HG03060 (cell line): ENCODE results near the gene ACO2.
A peak's percentile ranks its signal among the peaks of the same experiment; 100 is the strongest.
"Not testable (repeated sequence)": the region's sequence is repeated elsewhere in the genome, so short reads cannot be mapped to it uniquely, and the experiment has no call there.

ENCODE experiments used
- ATAC-seq: cut with Tn5 transposase; IDR thresholded peaks from one replicate; pipeline ENCODE4 v1.9.1; 2021; ENCODE audit warnings: low read depth, moderate number of reproducible peaks; ENCODE audit not compliant: unreplicated experiment

The ACO2 gene

GRCh38 chr22:41447435-41448188 is 21.3 kb upstream of the ACO2 start:
- no peak for ATAC-seq

DNA sequence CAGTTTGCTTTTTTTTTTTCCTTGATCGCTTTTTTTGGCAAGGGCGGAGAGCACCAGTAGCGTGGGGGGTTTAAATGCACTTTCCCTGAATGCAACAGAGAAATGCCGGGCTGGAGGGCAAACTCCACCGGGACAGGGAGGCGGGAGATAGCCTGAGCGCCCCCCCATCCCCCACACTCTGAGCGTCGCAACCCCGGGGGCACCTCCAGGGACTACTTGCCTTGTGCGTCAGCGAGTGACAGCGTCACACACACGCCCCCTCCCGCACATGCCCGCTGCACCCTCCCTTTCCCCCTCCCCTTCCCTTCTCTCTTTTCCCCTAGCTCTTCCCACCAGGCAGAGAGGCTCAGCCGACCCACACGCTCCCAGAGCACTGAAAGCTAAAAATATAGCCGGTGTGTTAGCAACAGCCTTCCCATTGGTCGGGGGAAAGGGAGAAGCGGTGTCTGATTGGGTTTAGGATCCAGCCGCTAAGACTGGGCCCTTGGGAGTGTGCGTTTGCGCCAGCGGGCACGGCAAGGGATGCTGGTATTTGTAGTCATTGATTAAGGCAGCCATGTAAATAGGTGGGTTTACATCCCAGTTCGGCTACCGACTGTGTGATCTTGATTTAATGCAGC is 20.6 kb upstream of the ACO2 start:
- peak; percentile 21 for ATAC-seq

DNA sequence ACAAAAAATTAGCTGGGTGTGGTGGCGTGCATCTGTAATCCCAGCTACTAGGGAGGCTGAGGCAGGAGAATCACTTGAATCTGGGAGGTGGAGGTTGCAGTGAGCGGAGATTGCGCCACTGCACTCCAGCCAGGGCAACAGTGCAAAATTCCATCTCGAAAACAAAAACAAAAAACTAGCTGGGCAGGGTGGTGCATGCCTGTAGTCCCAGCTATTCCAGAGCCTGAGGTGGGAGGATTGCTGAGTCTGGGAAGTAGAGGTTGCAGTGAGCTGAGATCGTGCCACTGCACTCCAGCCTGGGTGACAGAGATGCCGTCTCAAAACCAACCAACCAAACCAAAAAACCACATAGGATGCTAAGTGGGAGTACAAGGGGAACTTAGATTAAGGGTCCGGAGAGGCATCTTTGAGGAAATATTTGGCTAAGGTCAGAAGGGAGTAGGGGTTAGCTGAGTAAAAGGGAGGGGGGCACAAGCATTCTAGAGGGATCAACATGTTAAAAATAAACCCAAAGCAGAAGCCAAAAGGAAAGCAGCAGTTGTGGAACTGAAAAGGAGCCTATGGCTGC is 10.7 kb upstream of the ACO2 start:
- no peak for ATAC-seq

DNA sequence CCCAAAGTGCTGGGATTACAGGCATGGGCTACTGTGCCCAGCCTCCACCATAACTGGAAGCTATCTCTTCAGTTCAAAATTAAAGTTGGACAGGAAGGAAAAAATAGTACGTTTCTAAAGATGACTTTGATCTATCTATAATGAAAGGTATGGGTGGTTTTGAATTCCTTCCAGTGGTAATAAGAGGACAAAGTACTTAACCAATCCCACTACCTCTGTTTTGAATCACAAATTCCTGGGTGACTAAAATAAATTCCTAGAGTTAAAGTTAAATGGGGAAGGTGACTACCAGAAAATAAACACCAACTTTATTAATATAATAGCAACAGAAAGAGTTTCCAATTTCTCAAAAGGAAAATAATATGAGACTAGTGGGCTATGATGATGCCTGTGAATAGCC is 9.5 kb upstream of the ACO2 start:
- ATAC-seq: no peak

GRCh38 chr22:41460071-41460470 is 8.8 kb upstream of the ACO2 start:
- not testable (repeated sequence) for ATAC-seq

DNA sequence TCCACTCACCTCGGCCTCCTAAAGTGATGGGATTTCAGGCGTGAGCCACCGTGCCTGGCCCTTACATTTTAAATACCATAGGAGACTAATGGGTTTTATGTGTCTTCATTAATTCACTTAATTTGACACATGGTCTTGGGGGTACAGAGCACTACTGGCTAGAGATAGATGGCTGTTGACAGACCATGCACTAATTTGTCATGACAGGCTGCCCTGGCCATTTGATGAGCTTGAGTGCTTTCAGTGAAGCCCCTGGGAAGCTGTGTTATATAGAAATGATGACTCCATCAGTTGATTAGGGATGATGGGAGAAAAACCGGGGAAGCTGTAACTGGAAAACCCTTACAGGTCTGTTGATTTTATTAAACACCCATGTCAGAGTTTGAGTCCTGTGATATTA is 7.0 kb upstream of the ACO2 start:
- ATAC-seq: no peak

DNA sequence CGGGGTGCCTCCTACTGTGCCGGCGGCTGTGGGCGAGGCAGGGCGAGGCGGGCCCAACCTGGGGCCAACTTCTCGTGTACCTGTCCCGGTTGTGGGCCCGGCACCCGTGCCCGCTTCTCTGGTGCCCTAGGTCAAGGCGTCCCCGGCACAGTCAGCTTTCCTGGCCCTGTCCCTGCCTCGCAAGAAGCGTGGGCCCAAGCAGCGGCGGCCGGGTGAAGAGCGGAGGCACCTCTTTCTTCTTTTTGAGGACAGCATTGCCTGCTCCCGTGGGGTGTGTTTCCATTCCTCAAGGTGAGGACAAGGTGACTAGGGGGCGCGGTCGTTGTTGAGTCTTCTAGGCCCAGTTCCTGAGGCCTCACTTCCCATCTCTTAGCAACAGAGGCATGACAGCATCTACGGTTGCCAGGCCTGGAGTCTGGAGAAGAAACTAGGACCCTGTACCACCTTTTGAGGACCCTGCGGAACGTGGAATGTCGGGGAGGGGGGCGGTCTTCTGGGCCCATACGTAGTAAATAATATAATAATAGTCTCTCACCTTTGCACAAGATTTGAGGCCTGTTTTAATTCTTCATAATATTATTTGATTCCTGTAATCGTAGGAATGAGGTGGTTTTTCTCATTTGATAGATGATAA is 418 bp downstream of the ACO2 start:
- ATAC-seq: no peak

DNA sequence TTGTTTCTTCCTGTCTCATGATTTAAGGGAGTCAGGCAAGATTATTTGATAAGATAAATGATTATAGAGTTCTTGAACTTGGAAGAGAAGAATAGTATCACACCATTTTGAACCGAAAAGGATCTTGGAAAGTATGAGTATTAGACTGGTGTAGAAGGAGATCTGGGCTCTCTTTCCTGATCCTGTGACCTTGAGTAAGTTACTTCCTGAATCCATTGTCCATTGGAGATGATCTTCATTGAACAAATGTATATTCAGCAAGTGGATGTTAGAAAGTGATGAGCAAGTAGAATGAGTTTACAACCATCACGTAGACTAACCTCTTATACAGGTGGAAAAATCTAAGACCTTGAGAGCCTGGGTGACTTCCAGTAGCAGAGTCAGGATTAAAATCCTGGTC is 2.0 kb downstream of the ACO2 start:
- no peak for ATAC-seq

- ATAC-seq: no peak
Measured at GRCh38 chr22:41471568-41471967, 2.7 kb downstream of the ACO2 start.

- ATAC-seq: no peak
Measured at GRCh38 chr22:41474872-41475451, 6.0 kb downstream of the ACO2 start.

- ATAC-seq: no peak
Measured at GRCh38 chr22:41478473-41478872, 9.6 kb downstream of the ACO2 start.

- no peak for ATAC-seq
Measured at GRCh38 chr22:41478891-41479521, 10.1 kb downstream of the ACO2 start.

DNA sequence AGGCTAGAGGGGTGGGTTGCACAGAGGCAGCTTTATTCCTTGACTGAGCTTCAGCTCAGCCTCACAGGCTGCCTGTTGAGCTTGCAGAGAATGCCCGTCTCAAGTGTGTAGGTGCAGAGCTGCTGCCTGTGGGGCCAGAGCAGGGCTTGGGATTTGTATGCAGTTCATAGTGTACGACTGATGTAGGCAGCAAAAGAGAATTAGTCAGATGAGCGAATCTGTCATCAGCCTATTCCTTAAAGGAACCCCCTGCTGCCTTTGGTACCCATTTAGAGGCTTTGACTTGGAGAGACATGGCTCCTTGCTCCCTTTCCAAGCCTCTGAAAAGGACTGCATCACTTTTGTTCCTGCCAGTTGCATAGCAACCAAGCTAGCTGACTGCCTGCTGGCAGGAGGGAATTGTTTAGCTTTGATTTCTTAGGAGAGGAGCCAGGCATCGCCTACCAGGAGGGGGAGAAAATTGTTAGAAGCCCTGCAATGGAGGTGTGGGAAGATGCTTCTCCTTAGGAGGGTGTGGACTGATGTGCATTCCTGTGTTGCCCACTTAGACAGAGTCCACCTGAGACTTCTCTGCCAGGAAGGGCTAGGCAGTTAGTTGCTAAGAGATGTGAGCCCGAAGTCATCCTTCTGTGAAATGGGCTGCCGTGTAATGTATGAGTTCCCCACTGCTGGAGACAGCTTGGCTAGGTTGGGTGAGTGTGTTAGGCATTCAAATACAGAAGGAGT is 10.9 kb downstream of the ACO2 start:
- no peak for ATAC-seq

GRCh38 chr22:41480397-41480735 is 11.4 kb downstream of the ACO2 start:
- no peak for ATAC-seq

DNA sequence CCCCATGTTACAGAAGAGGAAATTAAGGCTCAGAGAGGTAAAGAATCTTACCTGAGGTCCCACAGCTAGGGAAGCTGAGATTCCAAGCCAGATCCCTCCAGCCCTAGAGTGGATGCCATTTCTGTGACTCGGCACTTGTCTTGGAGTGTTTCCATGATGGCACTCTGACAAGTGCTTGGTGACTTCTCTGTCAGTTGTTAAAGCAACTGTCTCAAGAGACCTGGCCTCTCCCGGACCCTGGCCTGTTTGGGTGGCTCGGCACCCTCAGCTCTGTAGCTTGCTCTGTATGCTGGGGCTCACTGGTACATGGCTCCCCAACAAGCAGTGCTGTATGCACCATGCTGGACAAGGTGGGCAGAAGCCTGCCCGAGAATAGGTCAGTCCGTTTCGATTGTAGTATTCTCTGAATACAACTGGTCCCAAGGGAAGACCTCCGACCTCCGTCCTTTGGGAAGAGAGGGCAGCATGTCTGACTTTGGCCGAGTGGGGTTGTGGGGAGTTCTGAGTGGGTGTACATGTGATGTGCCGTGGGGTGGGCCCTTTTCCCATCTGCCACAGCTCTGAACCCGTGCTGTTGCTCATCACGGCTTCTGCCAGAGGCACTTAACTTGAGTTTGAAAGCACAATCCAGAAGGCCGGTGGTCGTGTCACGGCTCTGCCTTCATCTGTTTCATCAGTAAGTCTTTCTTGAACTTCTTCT is 12.4 kb downstream of the ACO2 start:
- no peak for ATAC-seq

GRCh38 chr22:41481925-41482318 is 13.0 kb downstream of the ACO2 start:
- ATAC-seq: no peak

GRCh38 chr22:41482319-41482935 is 13.5 kb downstream of the ACO2 start:
- no peak for ATAC-seq

DNA sequence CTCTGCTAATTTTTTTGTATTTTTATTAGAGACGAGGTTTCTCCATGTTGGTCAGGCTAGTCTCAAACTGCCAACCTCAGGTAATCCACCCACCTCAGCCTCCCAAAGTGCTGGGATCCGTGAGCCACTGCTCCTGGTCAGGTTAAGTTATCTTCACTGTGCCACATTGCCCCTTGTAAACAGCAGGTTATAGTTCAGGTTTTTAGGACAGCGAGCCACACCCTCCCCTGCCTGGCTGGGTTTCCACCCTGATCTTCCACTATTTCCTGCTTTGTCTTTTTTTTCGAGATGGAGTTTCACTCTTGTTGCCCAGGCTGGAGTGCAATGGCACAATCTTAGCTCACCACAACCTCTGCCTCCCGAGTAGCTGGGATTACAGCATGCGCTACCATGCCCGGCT is 16.1 kb downstream of the ACO2 start:
- no peak for ATAC-seq
